AG20443 (cell line): Measurements from ENCODE around the gene TMEM141.
A peak's percentile ranks its signal among the peaks of the same experiment; 100 is the strongest.

Experiments used
- DNase-seq: peaks from one replicate; pipeline ENCODE4 v3.0.0; 2012; ENCODE audit warnings: low spot score, mixed read lengths

The TMEM141 gene

GRCh38 chr9:136790640-136791515 is at the start of gene TMEM141:
Gene TMEM141 (plus strand): TSS chr9:136791344. CDS start chr9:136791371, 27 bp downstream.
- peak; percentile 100 for DNase-seq

GRCh38 chr9:136741883-136742571 is 49.1 kb upstream of the TMEM141 start:
- no peak for DNase-seq

GRCh38 chr9:136742591-136743391 is 48.4 kb upstream of the TMEM141 start, which contains the start of gene LCN10:
Gene LCN10 (minus strand): TSS chr9:136742940. CDS start chr9:136742903, 37 bp downstream.
- no peak for DNase-seq

DNA sequence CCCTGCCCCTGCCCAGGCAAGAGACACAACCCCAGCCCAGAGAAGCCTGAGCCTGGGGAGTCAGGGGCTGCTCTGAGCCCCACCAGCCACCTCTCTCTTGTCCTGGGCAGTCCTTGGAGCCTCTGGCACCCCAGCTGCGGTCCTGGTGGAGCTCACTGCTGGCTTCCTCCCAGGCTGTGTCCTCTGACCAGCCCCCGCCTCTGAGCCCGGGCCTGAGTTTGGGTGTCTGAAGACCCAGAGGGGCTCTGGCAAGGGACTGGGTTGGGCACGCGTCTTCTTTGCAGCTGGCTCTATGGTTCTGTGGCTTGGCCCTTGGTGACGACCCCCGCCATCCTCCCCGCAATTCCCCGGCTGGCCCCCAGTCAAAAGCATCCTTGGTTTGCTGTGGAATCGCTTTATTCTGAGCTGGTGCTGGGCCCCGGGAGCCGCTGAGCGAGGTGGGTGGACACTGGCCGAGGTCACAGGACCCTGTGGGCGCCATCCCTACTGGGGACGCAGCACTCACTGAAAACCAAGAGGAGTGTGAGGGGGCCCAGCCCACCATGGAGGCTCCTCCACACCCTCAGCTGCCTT is 47.4 kb upstream of the TMEM141 start:
- no peak for DNase-seq

DNA sequence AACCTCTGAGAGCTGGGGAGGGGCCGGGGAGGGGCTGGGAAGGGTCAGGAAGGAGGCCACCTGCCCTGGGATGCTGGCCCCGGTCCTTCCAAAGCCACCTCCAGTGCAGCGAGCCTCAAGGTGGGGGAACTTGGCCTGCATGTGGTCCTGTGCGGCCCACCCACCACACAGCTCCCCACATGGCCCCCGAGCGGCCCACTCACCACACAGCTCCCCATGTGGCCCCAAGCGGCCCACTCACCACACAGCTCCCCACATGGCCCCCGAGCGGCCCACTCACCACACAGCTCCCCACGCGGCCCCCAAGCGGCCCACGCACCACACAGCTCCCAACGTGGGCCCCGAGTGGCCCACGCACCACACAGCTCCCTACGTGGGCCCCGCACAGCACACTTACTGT is 46.4 kb upstream of the TMEM141 start:
- DNase-seq, result no peak

GRCh38 chr9:136745389-136746154 is 45.6 kb upstream of the TMEM141 start:
- DNase-seq, result no peak

GRCh38 chr9:136746155-136746490 is 45.0 kb upstream of the TMEM141 start:
- no peak for DNase-seq

GRCh38 chr9:136746621-136747020 is 44.5 kb upstream of the TMEM141 start:
- DNase-seq, result no peak

DNA sequence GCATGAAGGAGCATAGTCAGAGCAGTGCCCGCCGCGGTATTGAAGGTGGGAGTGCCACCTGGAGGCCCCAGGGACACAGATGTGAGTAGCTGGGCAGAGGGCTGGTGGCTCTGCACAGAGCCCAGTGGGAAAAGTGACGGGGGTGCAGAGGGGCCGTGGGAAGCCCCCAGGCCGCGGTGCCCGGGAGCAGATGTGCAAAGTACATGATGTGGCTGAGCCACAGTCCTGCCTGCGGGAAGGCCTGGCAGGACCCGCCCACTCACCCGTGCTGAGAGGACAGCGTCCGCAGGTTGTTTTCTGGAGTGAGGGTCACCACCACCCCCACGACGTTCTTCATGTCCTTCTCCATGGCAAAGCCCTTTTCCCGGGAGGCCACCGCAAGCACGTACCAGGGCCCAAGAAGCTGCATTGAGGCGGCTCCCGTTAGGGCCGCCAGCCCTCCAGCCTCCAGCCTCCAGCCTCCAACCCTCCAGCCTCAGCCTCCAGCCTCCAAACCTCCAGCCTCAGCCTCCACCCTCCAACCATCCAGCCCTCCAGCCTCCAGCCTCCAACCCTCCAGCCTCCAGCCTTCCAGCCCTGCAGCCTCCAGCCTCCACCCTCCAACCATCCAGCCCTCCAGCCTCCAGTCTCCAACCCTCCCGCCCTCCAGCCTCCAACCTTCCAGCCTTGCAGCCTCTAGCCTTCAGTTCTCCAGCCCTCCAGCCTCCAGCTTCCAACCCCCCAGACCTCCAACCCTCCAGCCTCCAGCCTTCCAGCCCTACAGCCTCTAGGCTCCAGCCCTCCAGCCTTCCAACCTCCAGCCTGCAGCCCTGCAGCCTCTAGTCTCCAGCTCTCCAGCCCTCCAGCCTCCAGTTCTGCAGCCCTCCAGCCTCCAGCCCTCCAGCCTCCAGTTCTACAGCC is 43.7 kb upstream of the TMEM141 start:
- no peak for DNase-seq

GRCh38 chr9:136748201-136748600 is 42.9 kb upstream of the TMEM141 start, which contains the start of gene LCN6:
Gene LCN6 (minus strand): TSS chr9:136748525. CDS start chr9:136748483, 42 bp downstream.
- DNase-seq, result no peak

DNA sequence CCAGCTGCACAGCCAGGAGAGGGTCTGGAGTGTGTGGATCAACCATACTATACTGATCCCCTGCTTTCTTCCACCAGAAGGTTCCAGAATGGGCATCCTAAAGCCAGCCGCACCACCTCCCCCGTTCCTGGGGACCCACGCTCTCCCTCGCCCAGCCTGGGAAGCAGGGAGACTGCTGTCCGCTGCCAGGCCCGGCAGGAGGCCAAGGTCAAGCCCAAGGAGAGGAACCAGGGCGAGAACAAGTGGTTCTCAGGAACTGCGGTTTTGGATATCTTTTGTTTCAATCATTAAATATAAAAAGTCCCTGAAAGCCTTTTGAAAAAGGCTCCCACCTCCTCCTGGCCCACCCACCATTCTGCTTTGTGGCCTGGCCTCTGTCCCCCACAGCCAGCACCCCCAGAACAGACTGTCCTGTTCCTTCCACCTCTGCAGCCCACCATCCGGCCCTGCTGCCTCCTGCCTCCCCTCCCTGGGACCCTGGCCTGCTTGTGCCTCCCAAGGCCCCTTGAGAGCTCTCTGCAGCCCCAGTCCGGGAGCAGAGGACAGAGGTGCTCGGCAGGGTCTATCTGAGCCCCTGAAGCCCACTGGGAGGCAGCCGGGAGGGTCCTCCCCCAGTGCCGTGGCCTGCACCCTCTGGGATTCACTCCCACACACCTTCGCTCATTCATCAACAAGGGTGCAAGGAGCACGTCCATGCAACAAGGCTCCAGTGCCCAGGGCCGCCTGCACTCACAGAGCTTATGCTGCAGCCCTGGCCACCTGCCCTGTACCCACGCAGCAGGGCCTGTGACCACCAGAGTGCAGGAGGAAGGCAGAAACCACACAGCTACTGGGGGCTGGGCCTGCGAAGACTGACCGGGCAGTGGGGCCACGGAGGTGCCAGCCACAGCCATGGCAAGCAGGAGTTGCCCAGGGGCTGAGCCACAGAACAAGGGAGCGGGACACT is 42.2 kb upstream of the TMEM141 start:
- DNase-seq, result no peak

- DNase-seq, result no peak
These were observed 40.6 kb upstream of the TMEM141 start for GRCh38 chr9:136750526-136750925.

DNA sequence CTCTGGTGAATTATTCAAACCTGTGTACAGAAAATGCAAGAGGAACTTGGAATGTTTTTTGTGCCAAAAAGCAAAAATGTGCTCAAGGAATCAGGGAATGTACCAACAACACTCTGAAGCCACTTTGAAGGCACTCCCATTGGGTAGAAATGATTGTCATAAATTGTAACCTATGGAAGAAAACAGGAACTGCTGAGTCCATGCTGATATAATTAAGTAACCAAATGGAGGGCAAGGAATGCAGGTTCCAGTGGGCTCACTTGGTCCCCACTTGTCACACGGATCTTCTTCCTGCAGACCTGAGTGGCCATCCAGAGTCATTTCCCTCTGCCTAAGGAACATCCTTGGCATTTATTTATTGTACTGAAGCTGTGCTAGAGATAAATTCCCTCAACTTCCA is 39.9 kb upstream of the TMEM141 start:
- DNase-seq, result no peak

DNA sequence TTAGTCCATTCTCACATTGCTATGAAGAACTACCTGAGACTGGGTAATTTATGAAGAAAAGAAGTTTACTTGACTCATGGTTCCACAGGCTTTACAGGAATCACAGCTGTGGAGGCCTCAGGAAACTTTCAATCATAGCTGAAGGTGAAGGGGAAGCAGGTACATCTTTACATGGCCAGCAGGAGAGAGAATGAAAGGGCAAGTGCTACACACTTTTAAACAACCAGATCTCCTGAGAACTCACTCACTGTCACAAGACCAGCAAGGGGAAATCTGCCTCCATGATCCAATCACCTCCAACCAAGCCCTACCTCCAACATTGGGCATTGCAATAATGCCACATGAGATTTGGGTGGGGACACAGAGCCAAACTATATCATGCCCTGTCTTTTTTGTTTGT is 39.3 kb upstream of the TMEM141 start:
- no peak for DNase-seq

DNA sequence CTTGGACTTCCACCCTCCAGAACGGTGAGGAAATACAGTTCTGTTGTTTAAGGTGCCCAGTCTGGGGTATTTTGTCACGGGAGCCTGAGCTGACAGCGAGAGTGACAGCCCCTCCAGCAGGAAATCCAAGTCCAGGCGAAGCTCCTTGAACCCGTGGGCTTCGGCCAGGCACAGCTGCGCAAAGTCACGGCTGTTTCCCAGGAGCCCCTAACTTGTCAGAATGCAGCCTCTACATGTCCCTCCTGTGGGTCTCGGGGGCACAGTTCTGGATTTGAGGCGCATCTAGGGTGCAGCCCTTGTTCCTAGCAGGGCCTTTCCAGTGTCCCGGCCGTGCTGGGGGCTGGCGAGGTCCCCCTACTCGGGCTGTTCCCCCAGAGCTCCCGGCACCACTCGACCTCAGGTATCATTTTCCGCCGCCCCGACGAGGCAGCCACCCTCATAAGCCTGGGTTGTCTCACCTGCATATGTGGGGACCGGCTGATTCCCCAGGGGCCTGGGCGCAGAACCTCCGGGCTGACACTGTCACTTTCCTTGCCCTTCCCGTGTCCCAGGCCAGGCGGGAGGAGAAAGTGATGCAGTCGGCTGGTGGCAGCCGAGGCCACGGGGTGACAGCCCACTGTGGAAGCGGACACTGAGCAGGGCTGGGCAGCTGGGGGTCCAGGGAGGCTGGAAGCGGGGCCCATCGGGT is 37.6 kb upstream of the TMEM141 start:
- DNase-seq, result no peak

- no peak for DNase-seq
These were observed 37.0 kb upstream of the TMEM141 start for GRCh38 chr9:136754059-136754572.

DNA sequence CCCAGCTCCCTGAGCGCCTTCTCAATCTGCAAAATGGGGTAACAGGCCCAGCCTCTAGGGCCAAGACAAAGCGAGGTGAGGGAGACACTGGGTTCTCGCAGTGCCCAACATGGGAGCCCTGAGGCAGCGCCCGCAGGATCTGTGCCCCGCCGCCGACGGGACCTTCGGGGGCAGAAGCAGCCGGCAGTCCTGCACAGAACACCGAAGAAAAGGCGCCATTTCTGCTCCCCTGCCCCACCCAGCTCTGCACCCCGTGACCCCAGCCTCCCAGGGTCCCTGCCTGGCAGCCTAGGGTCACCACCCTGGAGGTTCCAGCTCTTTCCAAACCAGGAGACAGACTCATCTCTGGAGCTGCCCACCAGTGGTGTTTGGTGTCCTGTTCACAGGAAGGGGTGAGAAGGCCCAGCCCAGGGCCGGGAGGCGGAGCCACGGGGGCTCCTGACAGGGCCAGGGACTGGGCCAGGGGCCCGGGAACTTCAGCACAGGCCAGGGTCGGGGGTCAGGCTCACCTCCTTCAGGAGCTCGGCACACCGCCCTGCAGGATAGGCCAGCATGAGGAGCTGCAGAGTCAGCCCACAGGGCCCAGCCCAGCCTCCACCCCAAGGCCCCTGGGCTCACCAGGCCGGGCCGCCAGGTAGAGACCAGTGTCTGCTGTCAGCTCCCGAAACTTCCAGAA is 36.4 kb upstream of the TMEM141 start:
- DNase-seq, result no peak
